GM12878 (cell line): ENCODE results near the gene CDC37. TPM values are rescaled to one million over a fixed set of nuclear protein-coding genes. Genes with fewer than 3 reads are reported as not detected.

ENCODE experiments used
- ATF7 ChIP-seq: fragments of 450-650 bp; IDR thresholded peaks from 2 replicates; pipeline ENCODE4 v1.6.1; 2016; ENCODE audit warnings: low read depth, mild to moderate bottlenecking
- BCL3 ChIP-seq: IDR thresholded peaks from 2 replicates; pipeline ENCODE4 v1.6.1; 2011; ENCODE audit warnings: borderline replicate concordance, low read depth, mild to moderate bottlenecking, moderate library complexity, low read length; ENCODE audit not compliant: insufficient read depth, poor library complexity, severe bottlenecking
- CBX3 ChIP-seq: fragments of 200-600 bp; sonication (generic); IDR thresholded peaks from 2 replicates; pipeline ENCODE4 v1.6.1; 2016; ENCODE audit warnings: low read depth, borderline replicate concordance
- CREM ChIP-seq: IDR thresholded peaks from 2 replicates; pipeline ENCODE4 v1.6.1; 2014; ENCODE audit warnings: antibody characterized with exemption, low read depth
- EP300 ChIP-seq, 2 experiments: fragments of 150-350 bp in 1 of 2; IDR thresholded peaks; 2 replicates each; pipeline ENCODE4 v1.6.1; 2011 to 2012; ENCODE audit warnings: low read depth in 2 of 2, low read length in 2 of 2, borderline replicate concordance in 1 of 2, improper control_type of control experiment in 1 of 2, inconsistent platforms in 1 of 2; ENCODE audit not compliant: control insufficient read depth in 1 of 2
- ETV6 ChIP-seq, 2 experiments: fragments of 450-650 bp in 1 of 2; IDR thresholded peaks in 1 of 2; conservative IDR thresholded peaks in 1 of 2; 2 replicates each; pipeline ENCODE4 v1.6.1; 2014; ENCODE audit warnings: antibody characterized with exemption in 1 of 2, borderline replicate concordance in 1 of 2, low read depth in 1 of 2, mild to moderate bottlenecking in 1 of 2, moderate library complexity in 1 of 2
- GATAD2B ChIP-seq: fragments of 450-650 bp; conservative IDR thresholded peaks from 2 replicates; pipeline ENCODE4 v1.6.1; 2017; ENCODE audit warnings: low read depth, mild to moderate bottlenecking, moderate library complexity
- IRF4 ChIP-seq: IDR thresholded peaks from 2 replicates; pipeline ENCODE4 v1.6.1; 2011; ENCODE audit warnings: low read depth, low read length
- JUND ChIP-seq: IDR thresholded peaks from 2 replicates; pipeline ENCODE4 v1.6.1; 2012; ENCODE audit warnings: low read depth, mild to moderate bottlenecking, low read length, improper control_type of control experiment, moderate library complexity
- KDM1A ChIP-seq: fragments of 200-600 bp; sonication (generic); IDR thresholded peaks from 2 replicates; pipeline ENCODE4 v1.6.1; 2016; ENCODE audit warnings: borderline replicate concordance
- MTA2 ChIP-seq: fragments of 450-650 bp; IDR thresholded peaks from 2 replicates; pipeline ENCODE4 v1.6.1; 2016; ENCODE audit warnings: low read depth, mild to moderate bottlenecking, moderate library complexity
- NRF1 ChIP-seq: conservative IDR thresholded peaks from 2 replicates; pipeline ENCODE4 v1.6.1; 2011; ENCODE audit warnings: mild to moderate bottlenecking, low read depth, low read length, improper control_type of control experiment
- POLR2AphosphoS2 ChIP-seq: IDR thresholded peaks from 2 replicates; pipeline ENCODE4 v1.6.1; 2011; ENCODE audit warnings: low read depth, mild to moderate bottlenecking, low read length, improper control_type of control experiment, moderate library complexity
- STAT3 ChIP-seq: IDR thresholded peaks from 2 replicates; pipeline ENCODE4 v1.6.1; 2011; ENCODE audit warnings: low read depth, low read length, improper control_type of control experiment
- TCF3 ChIP-seq: IDR thresholded peaks from 2 replicates; pipeline ENCODE4 v1.6.1; 2012; ENCODE audit warnings: low read depth, mild to moderate bottlenecking, low read length, borderline replicate concordance; ENCODE audit not compliant: insufficient read depth
- ZNF274 ChIP-seq: IDR thresholded peaks from one replicate; pipeline ENCODE4 v1.8.0; 2011; ENCODE audit not compliant: insufficient read length, insufficient read depth
- ZNF622 ChIP-seq: fragments of 450-650 bp; IDR thresholded peaks from 2 replicates; pipeline ENCODE4 v1.6.1; 2017; ENCODE audit warnings: mild to moderate bottlenecking, inconsistent platforms
- polyA plus RNA-seq, 11 experiments: library from polyadenylated mRNA; depleted of rRNA in 4 of 11; unstranded in 6 of 11; stranded (reverse) in 5 of 11; fragments of >200 nt; fragmentation: Nextera tagmentation in 4 of 11; fragmentation: Illumina TruSeq in 1 of 11; extraction: Ambion mirVana in 4 of 11; extraction: Trizol in 1 of 11; gene quantifications; 1 replicate in 1 of 11; 2 replicates in 10 of 11; pipeline versions ENCODE4 v1.2.1 to v1.2.3, GENCODE V29; 2011 to 2016; ENCODE audit warnings: inconsistent platforms in 2 of 11, missing spikeins in 2 of 11, low read depth in 1 of 11
- total RNA-seq, 4 experiments: library from RNA; depleted of rRNA in 3 of 4; stranded (reverse); fragments of >200 nt in 3 of 4; fragmentation: Illumina TruSeq in 1 of 4; extraction: Trizol in 1 of 4; gene quantifications; 2 replicates each; pipeline versions ENCODE4 v1.2.1 to v1.2.3, GENCODE V29; 2013 to 2021

The CDC37 gene
- total and polyA plus RNA-seq, 10 of the 15 experiments (the other 5 are each of a cell fraction or from before 2014, with no cell fraction given), result 4.7 to 265 (median 176) TPM

- TF ChIP-seq EP300 (IDR thresholded peaks at IDR 0.05; ENCODE audit: borderline replicate concordance in 1 of 2, control insufficient read depth in 1 of 2, low read depth in 2 of 2, low read length in 2 of 2), result peak; percentile 30 to 85; a peak in 3 of 4 replicates
- TF ChIP-seq BCL3, result peak; percentile 30
- 0 out of 2 replicates have a peak, but pooled peaks have one; percentile 32 for TF ChIP-seq TCF3
- peak; percentile 67 for TF ChIP-seq GATAD2B
- 0 out of 2 replicates have a peak, but pooled peaks have one; percentile 60 for TF ChIP-seq CREM
- peak; percentile 70 for TF ChIP-seq MTA2
- TF ChIP-seq NRF1, result no peak
- no peak for TF ChIP-seq ZNF622
- TF ChIP-seq POLR2AphosphoS2, result peak; percentile 40; the same call in 1 of the 2 replicates
- TF ChIP-seq KDM1A, result no peak
- TF ChIP-seq ETV6 (conservative IDR thresholded peaks at IDR 0.05 in 1 of 2, IDR thresholded peaks at IDR 0.05 in 1 of 2; ENCODE audit: borderline replicate concordance in 1 of 2, low read depth in 1 of 2), result peak in 1 of 2 experiments; percentile 83; a peak in 2 of 4 replicates
- TF ChIP-seq STAT3, result no peak
- TF ChIP-seq ATF7, result peak; percentile 87
- TF ChIP-seq CBX3, result no peak
- TF ChIP-seq JUND, result no peak
- TF ChIP-seq ZNF274, result no peak
- peak; percentile 59; the same call in 1 of the 2 replicates for TF ChIP-seq IRF4
- TF ChIP-seq, all 136 proteins: peak for 41
Measured at GRCh38 chr19:10408511-10409283, 5.4 kb upstream of the CDC37 start (continued).
